Smooth muscle cell (in vitro differentiated cells): ENCODE measurements around the gene ZNF217. TPM values are rescaled to one million over a fixed set of nuclear protein-coding genes. Genes with fewer than 3 reads are reported as not detected.
"Not testable (repeated sequence)": the region's sequence is repeated elsewhere in the genome, so short reads cannot be mapped to it uniquely, and the experiment has no call there.

Experiments
- DNase-seq: peaks from one replicate; lab custom pipeline; 2025; ENCODE audit not compliant: unreplicated experiment; lab: John Stamatoyannopoulos, UW
- H2AFZ ChIP-seq: fragments of 200-600 bp; sonication (generic); 2 replicates; pipeline ENCODE4 v1.6.0; 2016; ENCODE audit warnings: antibody characterized with exemption, low read depth, mild to moderate bottlenecking
- H3F3A ChIP-seq: fragments of 200-600 bp; sonication (generic); 2 replicates; pipeline ENCODE4 v1.6.0; 2017; ENCODE audit warnings: antibody characterized with exemption, low read depth
- H3K27ac ChIP-seq: fragments of 200-600 bp; sonication (generic); 2 replicates; pipeline ENCODE4 v1.5.1; 2016; ENCODE audit warnings: low read depth, mild to moderate bottlenecking
- H3K27me3 ChIP-seq: fragments of 200-600 bp; sonication (generic); 2 replicates; pipeline ENCODE4 v1.6.1; 2016; ENCODE audit warnings: low read depth, mild to moderate bottlenecking
- H3K36me3 ChIP-seq: fragments of 200-600 bp; sonication (generic); 2 replicates; pipeline ENCODE4 v1.5.1; 2016; ENCODE audit warnings: low read depth
- H3K4me1 ChIP-seq: fragments of 200-600 bp; sonication (generic); 2 replicates; pipeline ENCODE4 v1.5.1; 2016; ENCODE audit warnings: low read depth
- H3K4me2 ChIP-seq: fragments of 200-600 bp; sonication (generic); 2 replicates; pipeline ENCODE4 v1.6.0; 2016; ENCODE audit warnings: mild to moderate bottlenecking
- H3K4me3 ChIP-seq: fragments of 200-600 bp; sonication (generic); 2 replicates; pipeline ENCODE4 v1.5.1; 2016; ENCODE audit warnings: mild to moderate bottlenecking
- H3K79me2 ChIP-seq: fragments of 200-600 bp; sonication (generic); 2 replicates; pipeline ENCODE4 v1.6.0; 2016; ENCODE audit warnings: low read depth, mild to moderate bottlenecking
- H3K9ac ChIP-seq: fragments of 200-600 bp; sonication (generic); 2 replicates; pipeline ENCODE4 v1.6.0; 2016; ENCODE audit warnings: low read depth
- H3K9me3 ChIP-seq: fragments of 200-600 bp; sonication (generic); replicated peaks from 2 replicates; pipeline ENCODE4 v1.5.1; 2016; ENCODE audit warnings: low read depth
- H4K20me1 ChIP-seq: fragments of 200-600 bp; sonication (generic); 2 replicates; pipeline ENCODE4 v1.6.0; 2016; ENCODE audit warnings: low read depth
- CTCF ChIP-seq: fragments of 200-600 bp; sonication (generic); IDR thresholded peaks from 2 replicates; pipeline ENCODE4 v1.5.1; 2017; ENCODE audit warnings: borderline replicate concordance, mild to moderate bottlenecking, antibody characterized with exemption; ENCODE audit not compliant: insufficient read depth, poor library complexity, severe bottlenecking
- WGBS: methylation state at CpG from one replicate; pipeline ENCODE4 v1.1.7; 2016; ENCODE audit warnings: low lambda C conversion rate; 5-methylcytosine and 5-hydroxymethylcytosine counted together
- polyA plus RNA-seq: library from polyadenylated mRNA; unstranded; fragments of >200 nt; fragmentation: Nextera tagmentation; extraction: Ambion mirVana; gene quantifications from 2 replicates; pipeline ENCODE4 v1.2.1, GENCODE V29; 2016
- total RNA-seq: library from RNA; depleted of rRNA; stranded (reverse); fragments of >200 nt; gene quantifications from 2 replicates; pipeline ENCODE4 v1.2.3, GENCODE V29; 2014

The ZNF217 gene
- total and polyA plus RNA-seq, 2 experiments from 2014 or later: 3.9 to 42.2 TPM

- Histone ChIP-seq H3K4me3 (no peak overlapping the region), H3K27me3 (no peaks in the 10 kb centered on the region), H3K9me3 (no peaks in the 10 kb centered on the region), H2AFZ (no peak overlapping the region), H3K27ac (no peak overlapping the region), H3F3A (no peaks in the 10 kb centered on the region), H3K79me2 (no peaks in the 10 kb centered on the region), H3K36me3 (no peaks in the 10 kb centered on the region), H3K4me1 (no peaks in the 10 kb centered on the region), H3K4me2 (no peak overlapping the region), H3K9ac (no peak overlapping the region), H4K20me1 (no peaks in the 10 kb centered on the region)
- TF ChIP-seq CTCF: no peak
- DNase-seq: no peak
- WGBS: 86% methylated on average over 4 of the region's 4 CpGs
These were observed 57.8 kb downstream of the ZNF217 start for GRCh38 chr20:53535878-53536277.

- no peak for DNase-seq
- no peaks in the 10 kb centered on the region for H3K27me3 ChIP-seq
These were observed 59.6 kb downstream of the ZNF217 start for GRCh38 chr20:53534037-53534436.

GRCh38 chr20:53533500-53533899, 60.1 kb downstream of the ZNF217 start:
- no peak for TF ChIP-seq CTCF
- 96% methylated on average over 1 of the region's 1 CpG for whole genome bisulfite sequencing
- DNase-seq: no peak
- Histone ChIP-seq H4K20me1 (no peaks in the 10 kb centered on the region), H3K4me2 (no peak overlapping the region), H3K36me3 (no peaks in the 10 kb centered on the region), H3K4me3 (no peak overlapping the region), H3K27me3 (no peaks in the 10 kb centered on the region), H3K27ac (no peak overlapping the region), H3K9ac (no peak overlapping the region), H3K9me3 (no peaks in the 10 kb centered on the region), H3F3A (no peaks in the 10 kb centered on the region), H3K4me1 (no peaks in the 10 kb centered on the region), H2AFZ (no peak overlapping the region), H3K79me2 (no peaks in the 10 kb centered on the region)

More at GRCh38 chr20:53534037-53534436, 59.6 kb downstream of the ZNF217 start:
- TF ChIP-seq CTCF: no peak
- Histone ChIP-seq H3K9ac (no peak overlapping the region), H3F3A (no peaks in the 10 kb centered on the region), H2AFZ (no peak overlapping the region), H3K36me3 (no peaks in the 10 kb centered on the region), H3K27ac (no peak overlapping the region), H4K20me1 (no peaks in the 10 kb centered on the region), H3K79me2 (no peaks in the 10 kb centered on the region), H3K4me3 (no peak overlapping the region), H3K4me1 (no peaks in the 10 kb centered on the region), H3K9me3 (no peaks in the 10 kb centered on the region), H3K4me2 (no peak overlapping the region)
- WGBS: 89% methylated on average over 7 of the region's 7 CpGs

GRCh38 chr20:53532654-53533312, 60.9 kb downstream of the ZNF217 start:
- H3K27me3 ChIP-seq, H2AFZ ChIP-seq, H4K20me1 ChIP-seq, H3K4me3 ChIP-seq, H3K79me2 ChIP-seq, H3K9ac ChIP-seq, H3K27ac ChIP-seq, H3F3A ChIP-seq, H3K4me2 ChIP-seq, H3K9me3 ChIP-seq, H3K36me3 ChIP-seq, DNase-seq, H3K4me1 ChIP-seq: not testable (repeated sequence)
- 94% methylated on average over 6 of the region's 6 CpGs for WGBS
